Neuronal stem cell (in vitro differentiated cells): Measurements from ENCODE around the gene FOXP2.

Source experiments
- DNase-seq: peaks from one replicate; pipeline ENCODE4 v3.0.0-alpha.2; 2013; ENCODE audit warnings: low spot score
- H2AFZ ChIP-seq: one replicate; pipeline ENCODE4 v1.6.1; 2013; ENCODE audit warnings: mild to moderate bottlenecking, low read length, inconsistent platforms
- H2AK5ac ChIP-seq: 2 replicates; pipeline ENCODE4 v1.6.1; 2013; ENCODE audit warnings: low read depth, mild to moderate bottlenecking, inconsistent platforms, low read length, moderate library complexity, mixed read lengths
- H2BK120ac ChIP-seq: 2 replicates; pipeline ENCODE4 v1.6.1; 2013; ENCODE audit warnings: low read depth, mild to moderate bottlenecking, inconsistent platforms, low read length, moderate library complexity, mixed read lengths
- H2BK12ac ChIP-seq: one replicate; pipeline ENCODE4 v1.6.1; 2013; ENCODE audit warnings: low read length, inconsistent platforms
- H2BK15ac ChIP-seq: 2 replicates; pipeline ENCODE4 v1.6.1; 2013; ENCODE audit warnings: mild to moderate bottlenecking, low read length, inconsistent platforms, mixed read lengths
- H2BK5ac ChIP-seq: one replicate; pipeline ENCODE4 v1.6.1; 2013; ENCODE audit warnings: inconsistent platforms, mild to moderate bottlenecking, low read length, moderate library complexity
- H3K14ac ChIP-seq: one replicate; pipeline ENCODE4 v1.6.1; 2013; ENCODE audit warnings: low read length, inconsistent platforms
- H3K18ac ChIP-seq: 2 replicates; pipeline ENCODE4 v1.6.1; 2013; ENCODE audit warnings: low read length, inconsistent platforms
- H3K23ac ChIP-seq: 2 replicates; pipeline ENCODE4 v1.6.1; 2013; ENCODE audit warnings: low read depth, mild to moderate bottlenecking, mixed read lengths, low read length, inconsistent platforms; ENCODE audit not compliant: poor library complexity
- H3K27ac ChIP-seq: replicated peaks from 3 replicates; pipeline ENCODE4 v1.5.1; 2013; ENCODE audit warnings: low read length, inconsistent platforms
- H3K27me3 ChIP-seq, 3 experiments: 2 replicates each; pipeline ENCODE4 v1.6.1; 2013; ENCODE audit warnings: low read length in 3 of 3, mild to moderate bottlenecking in 2 of 3, inconsistent platforms in 1 of 3, low read depth in 1 of 3, mixed read lengths in 1 of 3, moderate library complexity in 1 of 3; ENCODE audit not compliant: control insufficient read depth in 3 of 3, insufficient read depth in 3 of 3
- H3K36me3 ChIP-seq, 2 donors: replicated peaks in 1 of 2; 2 replicates each; pipeline ENCODE4 v1.6.1; 2013; ENCODE audit warnings: low read length in 2 of 2; ENCODE audit not compliant: control insufficient read depth in 2 of 2, insufficient read depth in 2 of 2
- H3K4ac ChIP-seq: 2 replicates; pipeline ENCODE4 v1.6.1; 2013; ENCODE audit warnings: inconsistent platforms, mild to moderate bottlenecking, low read length, moderate library complexity
- H3K4me1 ChIP-seq, 2 donors: 1 replicate in 1 of 2; 2 replicates in 1 of 2; pipeline ENCODE4 v1.6.1; 2013; ENCODE audit warnings: low read length in 2 of 2, low read depth in 1 of 2; ENCODE audit not compliant: control insufficient read depth in 2 of 2, insufficient read depth in 1 of 2
- H3K4me2 ChIP-seq: one replicate; pipeline ENCODE4 v1.6.1; 2013; ENCODE audit warnings: mild to moderate bottlenecking, low read length, inconsistent platforms; ENCODE audit not compliant: insufficient read depth, poor library complexity, severe bottlenecking
- H3K4me3 ChIP-seq, 2 donors: 2 replicates each; pipeline ENCODE4 v1.5.1; 2013; ENCODE audit warnings: low read length in 2 of 2, mild to moderate bottlenecking in 2 of 2, inconsistent platforms in 1 of 2, moderate library complexity in 1 of 2
- H3K79me1 ChIP-seq: one replicate; pipeline ENCODE4 v1.6.1; 2013; ENCODE audit warnings: low read depth, mild to moderate bottlenecking, inconsistent platforms, low read length, moderate library complexity
- H3K9ac ChIP-seq: one replicate; pipeline ENCODE4 v1.6.1; 2013; ENCODE audit warnings: mild to moderate bottlenecking, low read depth, low read length, inconsistent platforms; ENCODE audit not compliant: poor library complexity
- H3K9me3 ChIP-seq, 2 donors: replicated peaks in 1 of 2; 2 replicates each; pipeline versions ENCODE3 to v1.6.1; 2013; ENCODE audit warnings: low read length in 2 of 2, mild to moderate bottlenecking in 2 of 2, inconsistent platforms in 1 of 2, low read depth in 1 of 2, mixed read lengths in 1 of 2, moderate library complexity in 1 of 2; ENCODE audit not compliant: control insufficient read depth in 2 of 2, insufficient read depth in 1 of 2
- H4K8ac ChIP-seq: one replicate; pipeline ENCODE4 v1.6.1; 2013; ENCODE audit warnings: low read depth, mild to moderate bottlenecking, inconsistent platforms, low read length, moderate library complexity
- H4K91ac ChIP-seq: one replicate; pipeline ENCODE4 v1.6.1; 2013; ENCODE audit warnings: low read length, low read depth, mild to moderate bottlenecking, inconsistent platforms; ENCODE audit not compliant: poor library complexity
- WGBS, 2 donors: extraction: QIAGEN DNeasy Blood & Tissue Kit; methylation state at CpG; one replicate each; pipeline ENCODE4 v1.1.7; 2013; ENCODE audit warnings: missing lambda C conversion rate in 2 of 2, mixed read lengths in 1 of 2; ENCODE audit not compliant: insufficient read length in 2 of 2, insufficient replicate concordance in 1 of 2; ENCODE audit errors: extremely low coverage in 2 of 2; 5-methylcytosine and 5-hydroxymethylcytosine counted together

The FOXP2 gene

GRCh38 chr7:114722562-114722961, 307.9 kb downstream of the FOXP2 start:
- H3K27me3 ChIP-seq = no peaks in the 10 kb centered on the region
- no peak overlapping the region for H3K27ac ChIP-seq
- no peaks in the 10 kb centered on the region for H3K79me1 ChIP-seq
- no peak overlapping the region for H3K4ac ChIP-seq
- H2AFZ ChIP-seq = no peak overlapping the region
- no peak overlapping the region for H2BK15ac ChIP-seq
- H3K4me2 ChIP-seq = no peak overlapping the region
- no peak overlapping the region for H4K91ac ChIP-seq
- H2AK5ac ChIP-seq = no peak overlapping the region
- H3K18ac ChIP-seq = no peak overlapping the region
- H2BK12ac ChIP-seq = no peak overlapping the region
- DNase-seq = no peak
- no peak overlapping the region for H3K14ac ChIP-seq
- H3K9me3 ChIP-seq = no peaks in the 10 kb centered on the region
- H3K23ac ChIP-seq = no peak overlapping the region
- no peaks in the 10 kb centered on the region for H3K4me1 ChIP-seq
- no peak overlapping the region for H3K9ac ChIP-seq
- no peak overlapping the region for H2BK120ac ChIP-seq
- no peaks in the 10 kb centered on the region for H3K36me3 ChIP-seq
- no peak overlapping the region for H3K4me3 ChIP-seq
- no peak overlapping the region for H2BK5ac ChIP-seq
- no peak overlapping the region for H4K8ac ChIP-seq

- H3K4me2 ChIP-seq = no peak overlapping the region
- DNase-seq = no peak
- no peaks in the 10 kb centered on the region for H3K79me1 ChIP-seq
- H3K18ac ChIP-seq = no peak overlapping the region
- no peaks in the 10 kb centered on the region for H3K36me3 ChIP-seq
- H4K8ac ChIP-seq = no peak overlapping the region
- H2AFZ ChIP-seq = no peak overlapping the region
- H3K14ac ChIP-seq = no peak overlapping the region
- H3K23ac ChIP-seq = no peak overlapping the region
- H2AK5ac ChIP-seq = no peak overlapping the region
- WGBS, 2 donors = no CpG with 5 or more reads among the region's 1 CpG
- H4K91ac ChIP-seq = no peak overlapping the region
- no peak overlapping the region for H3K4ac ChIP-seq
- no peak overlapping the region for H2BK120ac ChIP-seq
- H3K9ac ChIP-seq = no peak overlapping the region
- no peak overlapping the region for H2BK5ac ChIP-seq
- H2BK12ac ChIP-seq = no peak overlapping the region
- H3K27me3 ChIP-seq = no peaks in the 10 kb centered on the region
- H2BK15ac ChIP-seq = no peak overlapping the region
- H3K9me3 ChIP-seq = no peaks in the 10 kb centered on the region
- no peaks in the 10 kb centered on the region for H3K4me1 ChIP-seq
- no peak overlapping the region for H3K4me3 ChIP-seq
- H3K27ac ChIP-seq = no peak overlapping the region
These were observed 308.7 kb downstream of the FOXP2 start for GRCh38 chr7:114723308-114723707.

GRCh38 chr7:114740095-114740494, 325.5 kb downstream of the FOXP2 start:
- Histone ChIP-seq H2AK5ac (no peak overlapping the region), H4K91ac (no peak overlapping the region), H3K4me1 (no peaks in the 10 kb centered on the region), H2BK120ac (no peak overlapping the region), H3K4me3 (no peak overlapping the region), H3K4ac (no peak overlapping the region), H3K4me2 (no peak overlapping the region), H3K9me3 (no peaks in the 10 kb centered on the region), H2BK15ac (no peak overlapping the region), H3K27me3 (no peaks in the 10 kb centered on the region), H3K23ac (no peak overlapping the region), H3K9ac (no peak overlapping the region), H3K79me1 (no peaks in the 10 kb centered on the region), H3K18ac (no peak overlapping the region), H4K8ac (no peak overlapping the region), H3K27ac (no peak overlapping the region), H2BK5ac (no peak overlapping the region), H3K14ac (no peak overlapping the region), H3K36me3 (no peaks in the 10 kb centered on the region), H2BK12ac (no peak overlapping the region), H2AFZ (no peak overlapping the region)
- no peak for DNase-seq
- no CpG with 5 or more reads among the region's 2 CpGs for WGBS, 2 donors

GRCh38 chr7:114740941-114741340, 326.3 kb downstream of the FOXP2 start:
- Histone ChIP-seq H3K27me3 (no peaks in the 10 kb centered on the region), H3K4me1 (no peaks in the 10 kb centered on the region), H3K14ac (no peak overlapping the region), H2AK5ac (no peak overlapping the region), H3K4me2 (no peak overlapping the region), H2BK120ac (no peak overlapping the region), H3K27ac (no peak overlapping the region), H3K4me3 (no peak overlapping the region), H3K36me3 (no peaks in the 10 kb centered on the region), H2AFZ (no peak overlapping the region), H2BK15ac (no peak overlapping the region), H3K18ac (no peak overlapping the region), H3K9ac (no peak overlapping the region), H2BK5ac (no peak overlapping the region), H2BK12ac (no peak overlapping the region), H4K91ac (no peak overlapping the region), H3K23ac (no peak overlapping the region), H4K8ac (no peak overlapping the region), H3K4ac (no peak overlapping the region), H3K79me1 (no peaks in the 10 kb centered on the region), H3K9me3 (no peaks in the 10 kb centered on the region)
- WGBS, 2 donors = no CpG with 5 or more reads among the region's 7 CpGs
- no peak for DNase-seq
